Measurements from ENCODE around the gene CLIP4.

DNA sequence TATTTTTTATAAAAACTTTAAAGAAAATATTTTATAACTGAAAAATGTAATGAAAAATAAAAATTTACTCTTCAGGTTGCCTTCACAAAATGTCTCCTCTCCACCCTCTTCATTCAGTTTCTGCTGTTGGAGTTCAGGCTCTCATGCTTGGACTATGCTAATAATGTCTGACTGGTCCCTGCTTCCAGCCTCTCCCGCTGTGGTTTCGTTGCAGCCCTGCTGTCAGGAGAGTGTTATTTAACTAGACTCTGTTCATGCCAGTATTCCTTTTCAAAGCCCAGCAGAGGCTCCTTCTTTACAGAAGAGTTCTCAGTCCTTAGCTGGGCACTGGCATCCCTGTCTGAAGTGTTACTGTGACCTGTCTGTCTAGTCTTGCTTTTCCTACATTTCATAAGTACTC lies 40.4 kb downstream of the CLIP4 start:
- TF ChIP-seq, protein P1, sequence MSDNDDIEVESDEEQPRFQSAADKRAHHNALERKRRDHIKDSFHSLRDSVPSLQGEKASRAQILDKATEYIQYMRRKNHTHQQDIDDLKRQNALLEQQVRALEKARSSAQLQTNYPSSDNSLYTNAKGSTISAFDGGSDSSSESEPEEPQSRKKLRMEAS (IDR thresholded peaks at IDR 0.05) = no peak
- TF ChIP-seq TCF12 (IDR thresholded peaks at IDR 0.05) (no peak), TCF12 (CRISPR knock-in tag; IDR thresholded peaks at IDR 0.05) (no peak), ESRRA (CRISPR knock-in tag; IDR thresholded peaks at IDR 0.05; ENCODE audit: low read depth) (no peak), ZFYVE20 (CRISPR knock-in tag; IDR thresholded peaks at IDR 0.05; ENCODE audit: borderline replicate concordance, low read depth) (no peak), ZNF280B (CRISPR knock-in tag; IDR thresholded peaks at IDR 0.05; ENCODE audit: borderline replicate concordance) (no peak), POLR2A (IDR thresholded peaks at IDR 0.05; ENCODE audit: insufficient read depth in 1 of 2, low read depth in 2 of 2, low read length in 2 of 2) (no peak)
- TF ChIP-seq, protein P2, sequence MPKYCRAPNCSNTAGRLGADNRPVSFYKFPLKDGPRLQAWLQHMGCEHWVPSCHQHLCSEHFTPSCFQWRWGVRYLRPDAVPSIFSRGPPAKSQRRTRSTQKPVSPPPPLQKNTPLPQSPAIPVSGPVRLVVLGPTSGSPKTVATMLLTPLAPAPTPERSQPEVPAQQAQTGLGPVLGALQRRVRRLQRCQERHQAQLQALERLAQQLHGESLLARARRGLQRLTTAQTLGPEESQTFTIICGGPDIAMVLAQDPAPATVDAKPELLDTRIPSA (CRISPR knock-in tag; IDR thresholded peaks at IDR 0.05; ENCODE audit: borderline replicate concordance) = no peak
